HG02610 (cell line): ENCODE measurements around the gene PXK.

Experiments used
- ATAC-seq: cut with Tn5 transposase; IDR thresholded peaks from one replicate; pipeline ENCODE4 v1.9.1; 2021; ENCODE audit warnings: mild to moderate bottlenecking, moderate library complexity; ENCODE audit not compliant: unreplicated experiment

The PXK gene

GRCh38 chr3:58346368-58346767, 13.7 kb downstream of the PXK start:
- no peak for ATAC-seq

GRCh38 chr3:58347984-58348383, 15.3 kb downstream of the PXK start:
- ATAC-seq, result no peak

- ATAC-seq, result peak; percentile 94
Measured at GRCh38 chr3:58349792-58350626, 17.3 kb downstream of the PXK start.

GRCh38 chr3:58350627-58351013, 17.9 kb downstream of the PXK start:
- no peak for ATAC-seq

GRCh38 chr3:58351920-58352319, 19.2 kb downstream of the PXK start:
- ATAC-seq, result no peak

GRCh38 chr3:58352626-58353025, 19.9 kb downstream of the PXK start:
- no peak for ATAC-seq

GRCh38 chr3:58353722-58354553, 21.2 kb downstream of the PXK start:
- ATAC-seq, result no peak

- peak; percentile 49 for ATAC-seq
Measured at GRCh38 chr3:58355179-58355578, 22.5 kb downstream of the PXK start.

- no peak for ATAC-seq
Measured at GRCh38 chr3:58356054-58356453, 23.4 kb downstream of the PXK start.

- no peak for ATAC-seq
Measured at GRCh38 chr3:58357402-58357801, 24.7 kb downstream of the PXK start.

GRCh38 chr3:58358092-58358491, 25.4 kb downstream of the PXK start:
- ATAC-seq, result no peak

- no peak for ATAC-seq
Measured at GRCh38 chr3:58358808-58359207, 26.1 kb downstream of the PXK start.

- ATAC-seq, result no peak
Measured at GRCh38 chr3:58359621-58360020, 26.9 kb downstream of the PXK start.

GRCh38 chr3:58361866-58362265, 29.2 kb downstream of the PXK start:
- ATAC-seq, result no peak

GRCh38 chr3:58366699-58367098, 34.0 kb downstream of the PXK start:
- ATAC-seq, result no peak

- ATAC-seq, result no peak
Measured at GRCh38 chr3:58369038-58369437, 36.3 kb downstream of the PXK start.

GRCh38 chr3:58369876-58370275, 37.2 kb downstream of the PXK start:
- no peak for ATAC-seq

- ATAC-seq, result no peak
Measured at GRCh38 chr3:58370407-58370806, 37.7 kb downstream of the PXK start.

- no peak for ATAC-seq
Measured at GRCh38 chr3:58371754-58372153, 39.1 kb downstream of the PXK start.

- ATAC-seq, result no peak
Measured at GRCh38 chr3:58375254-58375653, 42.6 kb downstream of the PXK start.

GRCh38 chr3:58377168-58377567, 44.5 kb downstream of the PXK start:
- no peak for ATAC-seq

GRCh38 chr3:58377750-58378149, 45.1 kb downstream of the PXK start:
- no peak for ATAC-seq
